Measurements from ENCODE around the gene APBB2.

GRCh38 chr4:40980318-40980883 is 233.9 kb downstream of the APBB2 start:
- no peak for TF ChIP-seq POLR2A (IDR thresholded peaks at IDR 0.05)
- no peak for TF ChIP-seq CTCF (IDR thresholded peaks at IDR 0.05)
